ENCODE measurements around the gene HS6ST2.

HS6ST2 gene

DNA sequence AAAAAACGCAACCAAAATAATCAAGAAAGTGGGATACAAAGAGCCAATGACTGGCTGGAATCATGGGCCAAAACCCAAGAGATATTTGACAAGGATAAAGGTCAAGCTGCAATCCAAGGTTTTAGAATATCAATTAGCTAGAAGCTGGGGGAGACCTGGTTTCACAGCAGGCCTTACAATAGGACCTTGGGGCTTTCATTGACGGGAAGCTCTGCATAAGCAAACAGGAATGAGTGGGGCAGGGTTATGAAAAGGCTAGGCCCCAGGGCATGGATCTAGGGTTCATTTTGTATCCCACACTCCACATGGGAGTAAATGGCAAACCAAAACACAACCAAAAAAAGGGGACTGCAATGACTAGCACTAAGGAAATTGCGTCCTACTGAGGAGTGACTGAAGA is 215.3 kb downstream of the HS6ST2 start:
- no peak for DNase-seq (ENCODE audit: extremely low read depth, low read depth)
- no peak for TF ChIP-seq CTCF (IDR thresholded peaks at IDR 0.05; ENCODE audit: low read depth, low read length)

GRCh38 chrX:132742246-132742645 is 216.2 kb downstream of the HS6ST2 start:
- no peak for TF ChIP-seq CTCF (IDR thresholded peaks at IDR 0.05; ENCODE audit: low read depth, low read length)
- DNase-seq (ENCODE audit: extremely low read depth, low read depth): no peak

GRCh38 chrX:132741689-132742088 is 216.7 kb downstream of the HS6ST2 start:
- no peak for DNase-seq (ENCODE audit: extremely low read depth, low read depth)
- no peak for TF ChIP-seq CTCF (IDR thresholded peaks at IDR 0.05; ENCODE audit: low read depth, low read length)

GRCh38 chrX:132740316-132741123 is 217.9 kb downstream of the HS6ST2 start:
- TF ChIP-seq CTCF (IDR thresholded peaks at IDR 0.05; ENCODE audit: low read depth, low read length): peak; percentile 55
- DNase-seq (ENCODE audit: extremely low read depth, low read depth): no peak

DNA sequence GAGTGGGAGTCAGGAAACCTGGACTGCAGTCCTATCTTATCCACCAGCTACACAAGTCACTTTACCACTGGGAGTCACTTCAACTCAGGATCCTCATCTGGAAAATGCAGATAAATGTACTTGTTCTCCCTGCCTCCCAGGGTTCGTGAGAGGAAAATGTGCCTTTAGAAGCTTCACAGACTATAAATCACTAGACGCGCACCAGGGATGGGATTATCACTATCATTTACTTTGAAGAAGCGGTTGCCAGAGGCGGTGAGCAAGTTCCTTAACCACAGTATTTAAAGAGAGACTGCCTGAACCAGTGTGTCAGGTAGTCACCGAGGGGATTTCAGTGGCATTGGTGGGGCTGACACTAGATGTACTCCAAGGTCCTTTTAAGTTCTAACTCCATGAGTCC is 219.5 kb downstream of the HS6ST2 start:
- no peak for TF ChIP-seq CTCF (IDR thresholded peaks at IDR 0.05; ENCODE audit: low read depth, low read length)
- no peak for DNase-seq (ENCODE audit: extremely low read depth, low read depth)

DNA sequence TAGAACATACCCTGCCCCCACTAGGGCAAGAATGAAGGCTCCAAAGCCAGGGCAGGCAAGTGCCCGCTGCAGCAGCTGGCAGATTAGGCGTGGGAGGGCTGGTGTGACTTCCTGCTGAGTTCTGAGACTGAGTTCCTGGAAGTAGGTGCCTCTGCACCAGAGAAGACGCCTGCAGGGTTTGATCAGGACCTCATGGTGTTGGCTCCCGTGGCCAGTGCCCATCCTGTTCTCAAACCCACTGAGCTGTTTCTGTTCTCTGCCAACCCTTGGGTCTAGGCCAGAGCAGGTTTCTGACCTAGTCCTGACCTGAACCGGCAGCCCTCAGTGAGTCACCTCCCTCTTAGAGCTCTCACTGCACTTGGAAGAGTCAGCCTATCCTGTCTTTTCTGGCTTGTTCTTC is 220.7 kb downstream of the HS6ST2 start:
- TF ChIP-seq CTCF (IDR thresholded peaks at IDR 0.05; ENCODE audit: low read depth, low read length): no peak
- no peak for DNase-seq (ENCODE audit: extremely low read depth, low read depth)

DNA sequence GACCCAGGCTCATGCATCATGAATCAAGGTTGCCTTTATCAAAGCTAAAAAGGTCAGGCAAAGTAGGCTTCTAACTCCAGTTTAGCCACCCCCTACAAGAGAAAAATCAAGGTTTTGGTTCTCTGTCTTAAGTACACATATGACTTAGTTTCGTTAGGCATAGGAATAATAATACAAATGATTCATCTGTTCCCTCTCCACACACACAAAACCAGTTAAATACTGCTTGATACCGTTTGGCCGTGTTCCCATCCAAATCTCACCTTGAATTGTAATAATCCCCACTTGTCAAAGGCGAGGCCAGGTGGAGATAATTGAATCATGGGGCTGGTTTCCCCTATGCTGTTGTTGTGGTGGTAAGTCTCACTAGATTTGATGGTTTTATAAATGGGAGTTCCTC is 226.2 kb downstream of the HS6ST2 start:
- no peak for TF ChIP-seq CTCF (IDR thresholded peaks at IDR 0.05; ENCODE audit: low read depth, low read length)
- no peak for DNase-seq (ENCODE audit: extremely low read depth, low read depth)

All from AG09319 (cell line).